Endothelial cell of umbilical vein (primary cell): ENCODE data around the gene GRPEL1. TPM values are rescaled to one million over a fixed set of nuclear protein-coding genes. Genes with fewer than 3 reads are reported as not detected.
A peak's percentile ranks its signal among the peaks of the same experiment; 100 is the strongest.
"Not testable (repeated sequence)": the region's sequence is repeated elsewhere in the genome, so short reads cannot be mapped to it uniquely, and the experiment has no call there.

Experiments used
- BruUV-seq: library from RNA; stranded (reverse); fragments of 400-500 nt; replicated peaks from 2 replicates; lab custom pipeline; 2021; lab: Mats Ljungman, UMichigan
- CTCF ChIA-PET: fragments of 300-600, 350-600 bp; sonication (Branson Sonifier 250); formaldehyde crosslinking; loops from one replicate; lab custom pipeline; 2021; ENCODE audit warnings: antibody characterized with exemption, inconsistent platforms; lab: Charles Lee
- POLR2A ChIA-PET: fragments of 300-600, 350-600 bp; sonication (Branson Sonifier 250); formaldehyde crosslinking; loops from one replicate; lab custom pipeline; 2021; ENCODE audit warnings: antibody characterized with exemption, inconsistent platforms; lab: Charles Lee
- DNase-seq: peaks from one replicate; pipeline ENCODE4 v3.0.0-alpha.2; 2011; ENCODE audit warnings: low read depth, low spot score
- FAIRE-seq: peaks from 2 replicates; lab custom pipeline; 2011; peaks lifted over from hg19 to GRCh38; lab: Jason Lieb, UNC
- H2AFZ ChIP-seq: 2 replicates; pipeline ENCODE4 v1.6.0; 2012; ENCODE audit warnings: low read depth, low read length, control low read depth, inconsistent platforms
- H3K27ac ChIP-seq: 2 replicates; pipeline ENCODE4 v1.5.1; 2011; ENCODE audit warnings: low read depth, mild to moderate bottlenecking, control low read depth, low read length, moderate library complexity; ENCODE audit not compliant: insufficient read depth
- H3K27me3 ChIP-seq, 2 experiments: 2 replicates each; pipeline versions ENCODE4 v1.6.0 to v1.6.1; 2011; ENCODE audit warnings: low read length in 2 of 2, mixed read lengths in 1 of 2; ENCODE audit not compliant: control insufficient read depth in 2 of 2, insufficient read depth in 2 of 2
- H3K36me3 ChIP-seq, 2 experiments: 2 replicates in 1 of 2; 3 replicates in 1 of 2; pipeline ENCODE4 v1.5.1; 2011; ENCODE audit warnings: low read length in 2 of 2, mild to moderate bottlenecking in 1 of 2, moderate library complexity in 1 of 2; ENCODE audit not compliant: control insufficient read depth in 2 of 2, insufficient read depth in 2 of 2; ENCODE audit errors: extremely low read depth in 1 of 2
- H3K4me1 ChIP-seq: 3 replicates; pipeline ENCODE4 v1.5.1; 2011; ENCODE audit warnings: mild to moderate bottlenecking, low read length; ENCODE audit not compliant: control insufficient read depth, insufficient read depth; ENCODE audit errors: extremely low read depth
- H3K4me2 ChIP-seq: 2 replicates; pipeline ENCODE4 v1.6.1; 2011; ENCODE audit warnings: low read length, control low read depth, mixed read lengths; ENCODE audit not compliant: insufficient read depth
- H3K4me3 ChIP-seq, 3 experiments: fragments of 200-600 bp in 1 of 3; sonication (generic), shearing (Covaris generic) in 1 of 3; replicated peaks in 1 of 3; 2 replicates each; pipeline ENCODE4 v1.5.1; 2011 to 2016; ENCODE audit warnings: control low read depth in 3 of 3, low read length in 3 of 3, mild to moderate bottlenecking in 2 of 3, inconsistent platforms in 1 of 3, low read depth in 1 of 3, moderate library complexity in 1 of 3; ENCODE audit not compliant: insufficient read depth in 1 of 3
- H3K79me2 ChIP-seq: 2 replicates; pipeline ENCODE4 v1.6.0; 2012; ENCODE audit warnings: low read length, inconsistent platforms; ENCODE audit not compliant: control insufficient read depth, insufficient read depth
- H3K9ac ChIP-seq: replicated peaks from 2 replicates; pipeline ENCODE3; 2011; ENCODE audit warnings: low read length, control low read depth; ENCODE audit not compliant: insufficient read depth; ENCODE audit errors: extremely low read depth
- H3K9me1 ChIP-seq: replicated peaks from 3 replicates; pipeline ENCODE4 v1.6.0; 2011; ENCODE audit warnings: mild to moderate bottlenecking, low read length; ENCODE audit not compliant: control insufficient read depth, insufficient read depth; ENCODE audit errors: extremely low read depth
- H3K9me3 ChIP-seq: replicated peaks from 2 replicates; pipeline ENCODE4 v1.5.1; 2012; ENCODE audit warnings: low read length, inconsistent platforms; ENCODE audit not compliant: control insufficient read depth, insufficient read depth
- H4K20me1 ChIP-seq: replicated peaks from 2 replicates; pipeline ENCODE3; 2011; ENCODE audit warnings: mild to moderate bottlenecking, low read length; ENCODE audit not compliant: control insufficient read depth, insufficient read depth; ENCODE audit errors: extremely low read depth
- MYC ChIP-seq: IDR thresholded peaks from one replicate; pipeline ENCODE4 v1.6.1; 2011; ENCODE audit warnings: mild to moderate bottlenecking, low read depth, low read length
- POLR2A ChIP-seq: IDR thresholded peaks from 2 replicates; pipeline ENCODE4 v1.6.1; 2012; ENCODE audit warnings: low read depth, mild to moderate bottlenecking, control low read depth, low read length
- POLR2AphosphoS5 ChIP-seq: IDR thresholded peaks from 2 replicates; pipeline ENCODE4 v1.6.1; 2012; ENCODE audit warnings: low read depth, mild to moderate bottlenecking, control low read depth, low read length, moderate library complexity; ENCODE audit not compliant: insufficient read depth
- dilution Hi-C: fragments of 300-500 bp; cut with MboI; formaldehyde crosslinking; loops from one replicate; pipeline ENCODE4 v1.15.0; 2019; ENCODE audit warnings: low sequenced_read_pairs; ENCODE audit not compliant: extremely low pct_ligation_motif_present
- intact Hi-C: fragments of 100-400 bp; cut with micrococcal nuclease; formaldehyde crosslinking; loops from one replicate; pipeline ENCODE4 v1.10.0; 2022
- polyA plus RNA-seq, 4 experiments: library from polyadenylated mRNA; depleted of rRNA in 3 of 4; stranded (reverse) in 3 of 4; unstranded in 1 of 4; fragments of >200 nt; gene quantifications; 2 replicates each; pipeline versions ENCODE4 v1.2.1 to v1.2.3, GENCODE V29; 2011 to 2012; ENCODE audit warnings: missing spikeins in 1 of 4
- total RNA-seq: library from RNA; stranded (reverse); gene quantifications from 2 replicates; pipeline ENCODE4 v1.2.3, GENCODE V29; 2021

Gene GRPEL1
- total and polyA plus RNA-seq, 2 donors (not counting 3 experiments of a cell fraction or from before 2014, with no cell fraction given), result 17.3 to 42.6 TPM

DNA sequence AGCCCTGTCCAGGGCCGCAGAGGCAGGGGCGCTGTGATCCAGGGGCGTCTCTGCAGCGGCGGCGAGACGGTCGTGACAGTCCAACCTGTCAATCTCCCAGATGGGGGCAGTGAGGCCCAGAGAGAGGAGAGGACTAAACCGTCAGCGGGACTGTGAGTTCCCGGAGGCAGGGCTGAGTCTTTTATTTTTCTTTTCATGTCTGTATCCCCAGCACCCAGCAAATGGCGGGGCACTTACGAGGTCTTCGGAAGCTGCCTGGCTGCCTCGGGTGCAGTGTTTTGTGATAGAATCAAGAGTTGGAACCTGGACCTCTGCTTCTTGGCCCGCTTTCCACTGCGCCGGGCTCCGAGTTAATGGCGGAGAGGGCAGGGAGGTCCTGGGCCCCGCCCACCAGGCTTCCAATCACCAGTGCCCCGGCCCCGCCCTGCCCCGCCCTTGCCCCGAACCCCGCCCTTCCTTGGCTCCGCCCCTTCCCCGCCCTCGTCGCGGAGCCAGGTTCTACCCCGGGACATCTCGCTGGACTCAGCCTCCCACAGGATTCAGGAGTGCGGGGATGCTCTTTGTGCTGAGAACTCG is 35.3 kb upstream of the GRPEL1 start:
- Histone ChIP-seq H3K4me3 (peak overlapping the region; percentile 29 to 58 (median 48)), H3K4me2 (peak overlapping the region; percentile 77), H2AFZ (peak overlapping the region; percentile 97), H3K27me3 (peaks cover 0 to 6% of the 10 kb centered on the region in 2 experiments), H3K9me1 (no peaks in the 10 kb centered on the region), H3K9me3 (no peaks in the 10 kb centered on the region), H3K27ac (no peak overlapping the region), H4K20me1 (no peaks in the 10 kb centered on the region), H3K4me1 (peaks cover 8% of the 10 kb centered on the region), H3K9ac (peak overlapping the region; percentile 11), H3K79me2 (no peaks in the 10 kb centered on the region), H3K36me3 (no peaks in the 10 kb centered on the region)
- DNase-seq, result no peak
- TSS peak; percentile 88 for BruUV-seq
- POLR2A ChIA-PET, result no interaction called here
- TF ChIP-seq POLR2AphosphoS5, result peak; percentile 38
- TF ChIP-seq POLR2A, result peak; percentile 52
- TF ChIP-seq MYC, result no peak
- dilution Hi-C loops (no loop called here), intact Hi-C loops (loop anchor here (5.0 kb wide), 1 partner anchor 54 kb away; no protein-coding TSS in a partner anchor)
- peak; percentile 88 for FAIRE-seq
- CTCF ChIA-PET, result interaction anchor here (1.1 to 2.1 kb wide), 5 partner anchors 14 to 232 kb away, joined by 3 to 8 read pairs (median 4); partner anchors contain the start of gene TADA2B

DNA sequence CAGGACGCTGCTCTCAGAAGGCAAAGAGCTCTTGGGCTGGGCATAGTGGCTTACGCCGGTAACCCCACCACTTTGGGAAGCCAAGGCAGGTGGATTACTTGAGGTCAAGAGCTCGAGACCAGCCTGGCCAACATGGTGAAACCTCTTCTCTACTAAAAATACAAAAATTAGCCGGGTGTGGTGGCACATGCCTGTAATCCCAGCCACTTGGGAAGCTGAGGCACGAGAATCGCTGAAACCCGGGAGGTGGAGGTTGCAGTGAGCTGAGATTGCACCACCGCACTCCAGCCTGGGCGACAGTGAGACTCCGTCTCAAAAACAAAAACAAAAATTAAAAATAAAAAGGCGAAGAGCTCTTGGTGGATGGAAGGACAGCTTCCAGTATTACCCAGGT is 34.6 kb upstream of the GRPEL1 start:
- DNase-seq, FAIRE-seq, H3K27me3 ChIP-seq, POLR2A ChIA-PET, H4K20me1 ChIP-seq, H3K9me1 ChIP-seq, H3K27ac ChIP-seq, H3K9ac ChIP-seq, dilution Hi-C loops, H3K79me2 ChIP-seq, BruUV-seq, H3K9me3 ChIP-seq, H3K36me3 ChIP-seq, H3K4me1 ChIP-seq: not testable (repeated sequence)
- H3K4me3 ChIP-seq, result peak overlapping the region; percentile 29 to 58 (median 48)
- intact Hi-C loops, result loop anchor here (5.0 kb wide), 1 partner anchor 55 kb away; no protein-coding TSS in a partner anchor
- CTCF ChIA-PET, result interaction anchor here (0.8 to 2.1 kb wide), 5 partner anchors 14 to 233 kb away, joined by 3 to 8 read pairs (median 6); no protein-coding TSS in a partner anchor
- peak overlapping the region; percentile 72 for H3K4me2 ChIP-seq
- peak overlapping the region; percentile 99 for H2AFZ ChIP-seq
